H1 (cell line): ENCODE data around the gene SAMD4A. TPM values are rescaled to one million over a fixed set of nuclear protein-coding genes. Genes with fewer than 3 reads are reported as not detected.

Experiments
- JUND ChIP-seq: IDR thresholded peaks from 2 replicates; pipeline ENCODE4 v1.6.1; 2011; ENCODE audit warnings: mild to moderate bottlenecking, improper control_type of control experiment, low read length
- polyA plus RNA-seq, 7 experiments: library from polyadenylated mRNA; depleted of rRNA in 3 of 7; stranded (reverse) in 5 of 7; unstranded in 2 of 7; fragments of >200 nt in 5 of 7; fragments of 200-250 nt in 2 of 7; gene quantifications; 1 replicate in 5 of 7; 2 replicates in 1 of 7; 4 replicates in 1 of 7; pipeline versions ENCODE4 v1.2.1 to v1.2.3, GENCODE V29; 2011 to 2013; ENCODE audit warnings: missing spikeins in 2 of 7, mixed read lengths in 2 of 7
- total RNA-seq: library from RNA; stranded (reverse); fragmentation: NEBNext Ultra II Directional; extraction: Animal tissue kit (Norgen Biotek cat#: 25700); gene quantifications from 2 replicates; pipeline ENCODE4 v1.2.1, GENCODE V29; 2021

SAMD4A gene
- total and polyA plus RNA-seq, 2 of the 8 experiments (the other 6 are each of a cell fraction or from before 2014, with no cell fraction given) = 2.4 to 12.3 TPM

GRCh38 chr14:54807881-54808280 is 241.0 kb downstream of the SAMD4A start (continued):
- TF ChIP-seq JUND = no peak
